Measurements from ENCODE around the gene PPP5C. TPM values are rescaled to one million over a fixed set of nuclear protein-coding genes. Genes with fewer than 3 reads are reported as not detected.
A peak's percentile ranks its signal among the peaks of the same experiment; 100 is the strongest.

Gene PPP5C
- total and polyA plus RNA-seq, 2 of the 13 experiments (the other 11 are each of a cell fraction or from before 2014, with no cell fraction given): 41.6 to 67.9 TPM

DNA sequence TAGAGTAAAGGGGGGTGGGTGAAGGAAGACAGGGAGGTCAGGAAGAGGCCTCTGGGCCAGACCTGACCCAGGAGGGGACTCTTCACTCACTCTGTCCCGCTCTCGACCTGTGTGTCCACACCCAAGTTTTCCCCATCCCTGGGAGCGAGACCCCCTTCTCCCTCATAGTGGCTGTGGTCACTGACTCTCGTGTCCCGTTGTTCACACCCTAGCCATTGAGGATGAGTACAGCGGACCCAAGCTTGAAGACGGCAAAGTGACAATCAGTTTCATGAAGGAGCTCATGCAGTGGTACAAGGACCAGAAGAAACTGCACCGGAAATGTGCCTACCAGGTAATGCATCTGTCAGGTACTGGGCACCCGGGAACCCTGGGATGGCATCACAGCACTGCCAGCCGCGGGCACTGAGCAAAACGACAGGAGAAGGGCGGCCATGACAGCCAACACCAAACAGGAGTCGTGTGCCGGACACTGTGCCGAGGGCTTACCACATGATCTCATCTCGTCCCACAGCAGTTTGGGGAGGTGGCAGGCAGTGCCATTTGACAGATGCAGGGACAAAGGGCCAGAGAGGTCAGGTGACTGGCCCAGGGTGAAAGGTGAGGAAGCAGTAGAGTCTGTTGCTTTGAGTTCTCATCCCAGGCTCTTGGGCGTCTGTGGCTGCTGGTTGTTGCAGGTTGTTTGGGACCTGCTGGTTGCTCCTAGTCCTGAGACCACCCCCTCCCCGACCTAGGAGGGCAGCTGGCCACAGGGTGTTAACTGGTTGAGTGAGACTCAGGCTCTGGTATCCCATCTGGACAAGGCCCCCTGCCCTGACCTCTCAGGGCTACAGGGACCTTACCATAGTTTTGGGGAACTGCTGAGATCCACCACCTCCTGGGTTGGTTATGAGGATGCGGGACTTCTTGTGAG is 29.6 kb downstream of the PPP5C start:
- WGBS (ENCODE audit: low lambda C conversion rate): 99% methylated on average over 16 of the region's 20 CpGs

DNA sequence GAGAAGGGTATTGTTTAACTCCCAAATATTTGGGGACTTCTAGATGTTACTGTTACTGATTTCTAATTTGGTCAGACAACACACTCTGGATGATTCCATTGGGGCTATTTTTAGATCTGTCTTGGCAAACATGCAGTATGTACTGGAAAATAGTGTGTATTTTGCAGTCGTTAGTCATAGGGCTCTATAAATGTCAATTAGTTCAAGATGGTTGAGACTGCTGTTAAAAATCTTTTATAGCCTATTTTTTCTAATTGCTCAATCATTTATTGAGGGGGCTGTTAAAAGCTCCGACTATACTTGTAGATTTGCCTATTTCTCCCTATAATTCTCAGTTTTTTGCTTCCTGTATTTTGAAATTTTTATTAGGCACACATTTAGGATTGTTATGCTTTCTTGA is 31.4 kb downstream of the PPP5C start:
- no peaks in the 10 kb centered on the region for H4K20me1 ChIP-seq (ENCODE audit: insufficient read depth, low read length)
- H3K4me2 ChIP-seq (ENCODE audit: low read depth, low read length): no peak overlapping the region
- no peak overlapping the region for H3K27ac ChIP-seq (ENCODE audit: extremely low read length, insufficient read depth, low read length)
- no peaks in the 10 kb centered on the region for H3K4me1 ChIP-seq (ENCODE audit: insufficient read depth, low read length)
- in situ Hi-C loops (cut with HindIII; ENCODE audit: extremely low pct_ligation_motif_present, low pct_unique_long_range_greater_than_20kb) (no loop called here), intact Hi-C loops (cut with micrococcal nuclease; ENCODE audit: unreplicated experiment) (no loop called here)
- no peak overlapping the region for H2AFZ ChIP-seq (ENCODE audit: low read length)
- ATAC-seq: no peak
- peaks cover 19 to 69% of the 10 kb centered on the region in 2 experiments for H3K36me3 ChIP-seq (replicated peaks in 1 of 2; ENCODE audit: control insufficient read depth in 1 of 2, insufficient read depth in 2 of 2, low read length in 2 of 2)
- TF ChIP-seq NRL (CRISPR knock-in tag; IDR thresholded peaks at IDR 0.05; ENCODE audit: borderline replicate concordance): no peak
- TF ChIP-seq, protein P1, sequence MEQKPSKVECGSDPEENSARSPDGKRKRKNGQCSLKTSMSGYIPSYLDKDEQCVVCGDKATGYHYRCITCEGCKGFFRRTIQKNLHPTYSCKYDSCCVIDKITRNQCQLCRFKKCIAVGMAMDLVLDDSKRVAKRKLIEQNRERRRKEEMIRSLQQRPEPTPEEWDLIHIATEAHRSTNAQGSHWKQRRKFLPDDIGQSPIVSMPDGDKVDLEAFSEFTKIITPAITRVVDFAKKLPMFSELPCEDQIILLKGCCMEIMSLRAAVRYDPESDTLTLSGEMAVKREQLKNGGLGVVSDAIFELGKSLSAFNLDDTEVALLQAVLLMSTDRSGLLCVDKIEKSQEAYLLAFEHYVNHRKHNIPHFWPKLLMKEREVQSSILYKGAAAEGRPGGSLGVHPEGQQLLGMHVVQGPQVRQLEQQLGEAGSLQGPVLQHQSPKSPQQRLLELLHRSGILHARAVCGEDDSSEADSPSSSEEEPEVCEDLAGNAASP (CRISPR knock-in tag; IDR thresholded peaks at IDR 0.05; ENCODE audit: borderline replicate concordance): no peak
- no peak for TF ChIP-seq TGIF2 (CRISPR knock-in tag; IDR thresholded peaks at IDR 0.05)
- no peak for TF ChIP-seq CREM (IDR thresholded peaks at IDR 0.05)
- TF ChIP-seq CREM (CRISPR knock-in tag; IDR thresholded peaks at IDR 0.05): no peak
- no peak for TF ChIP-seq ZKSCAN1 (IDR thresholded peaks at IDR 0.05; ENCODE audit: low read length)
- no peak for TF ChIP-seq POLR2G (IDR thresholded peaks at IDR 0.05; ENCODE audit: low read depth, low read length)
- no peak for TF ChIP-seq MEIS1 (CRISPR knock-in tag; IDR thresholded peaks at IDR 0.05; ENCODE audit: borderline replicate concordance)
- no peak for TF ChIP-seq ZNF335 (CRISPR knock-in tag; IDR thresholded peaks at IDR 0.05)
- TF ChIP-seq SALL1 (CRISPR knock-in tag; IDR thresholded peaks at IDR 0.05): no peak
- no peak for TF ChIP-seq SMAD1 (CRISPR knock-in tag; IDR thresholded peaks at IDR 0.05; ENCODE audit: borderline replicate concordance, low read depth)
- TF ChIP-seq FOSL2 (CRISPR knock-in tag; IDR thresholded peaks at IDR 0.05): no peak
- TF ChIP-seq RORA (CRISPR knock-in tag; IDR thresholded peaks at IDR 0.05): no peak
- TF ChIP-seq TBP (CRISPR knock-in tag; IDR thresholded peaks at IDR 0.05): no peak
- ChIA-PET POLR2A (no interaction called here), CTCF (ENCODE audit: low intra/inter-chr PET ratio, low total read pairs) (no interaction called here)
- FAIRE-seq: no peak
- H3K9me3 ChIP-seq (ENCODE audit: low read length): no peaks in the 10 kb centered on the region
- no peak overlapping the region for H3K9ac ChIP-seq (ENCODE audit: insufficient read depth, low read depth, low read length)
- no peaks in the 10 kb centered on the region for H3K79me2 ChIP-seq (ENCODE audit: insufficient read depth, low read length)
- H3K27me3 ChIP-seq (ENCODE audit: control insufficient read depth in 1 of 2, insufficient read depth in 2 of 2, low read length in 2 of 2): no peaks in the 10 kb centered on the region
- H3K4me3 ChIP-seq (replicated peaks in 1 of 3; ENCODE audit: insufficient read depth in 1 of 3, low read depth in 2 of 3, low read length in 3 of 3): no peak overlapping the region
- WGBS (ENCODE audit: low lambda C conversion rate): 90% methylated on average over 2 of the region's 2 CpGs
- BruUV-seq (replicated peaks): TSS peak; percentile 16
- DNase-seq (ENCODE audit: low spot score): no peak

More for the DNA sequence above, 29.6 kb downstream of the PPP5C start:
- no peaks in the 10 kb centered on the region for H3K9me3 ChIP-seq (ENCODE audit: low read length)
- H3K79me2 ChIP-seq (ENCODE audit: insufficient read depth, low read length): no peaks in the 10 kb centered on the region
- ChIA-PET CTCF (ENCODE audit: low intra/inter-chr PET ratio, low total read pairs) (no interaction called here), POLR2A (no interaction called here)
- BruUV-seq (replicated peaks): no TSS peak
- no peaks in the 10 kb centered on the region for H3K27me3 ChIP-seq (ENCODE audit: control insufficient read depth in 1 of 2, insufficient read depth in 2 of 2, low read length in 2 of 2)
- no peaks in the 10 kb centered on the region for H3K4me1 ChIP-seq (ENCODE audit: insufficient read depth, low read length)
- no peak overlapping the region for H3K4me3 ChIP-seq (replicated peaks in 1 of 3; ENCODE audit: insufficient read depth in 1 of 3, low read depth in 2 of 3, low read length in 3 of 3)
- H3K4me2 ChIP-seq (ENCODE audit: low read depth, low read length): no peak overlapping the region
- peaks cover 20 to 52% of the 10 kb centered on the region in 2 experiments for H3K36me3 ChIP-seq (replicated peaks in 1 of 2; ENCODE audit: control insufficient read depth in 1 of 2, insufficient read depth in 2 of 2, low read length in 2 of 2)
- intact Hi-C loops (cut with micrococcal nuclease; ENCODE audit: unreplicated experiment) (no loop called here), in situ Hi-C loops (cut with HindIII; ENCODE audit: extremely low pct_ligation_motif_present, low pct_unique_long_range_greater_than_20kb) (no loop called here)
- FAIRE-seq: no peak
- H4K20me1 ChIP-seq (ENCODE audit: insufficient read depth, low read length): no peaks in the 10 kb centered on the region
- H2AFZ ChIP-seq (ENCODE audit: low read length): no peak overlapping the region
- H3K27ac ChIP-seq (ENCODE audit: extremely low read length, insufficient read depth, low read length): no peak overlapping the region
- no peak overlapping the region for H3K9ac ChIP-seq (ENCODE audit: insufficient read depth, low read depth, low read length)
- TF ChIP-seq HHEX (CRISPR knock-in tag; IDR thresholded peaks at IDR 0.05) (no peak), AGO2 (optimal IDR thresholded peaks at IDR 0.05; ENCODE audit: low read depth, low read length) (peak; percentile 34), POGZ (CRISPR knock-in tag; IDR thresholded peaks at IDR 0.05) (no peak)
- ATAC-seq: no peak
- DNase-seq (ENCODE audit: low spot score): no peak
